Fibroblast of lung (primary cell): ENCODE data around the gene OIP5.

ENCODE experiments used
- EZH2 ChIP-seq: IDR thresholded peaks from 2 replicates; pipeline ENCODE4 v1.5.1; 2012; ENCODE audit warnings: low read length, control low read depth, mild to moderate bottlenecking; ENCODE audit errors: missing control alignments
- TF ChIP-seq, protein P1 (sequence below), 2 donors: IDR thresholded peaks in 1 of 2; conservative IDR thresholded peaks in 1 of 2; 1 replicate in 1 of 2; 2 replicates in 1 of 2; pipeline ENCODE4 v1.5.1; 2011 to 2012; ENCODE audit warnings: low read length in 2 of 2, control low read depth in 1 of 2, inconsistent platforms in 1 of 2, low read depth in 1 of 2, mild to moderate bottlenecking in 1 of 2

DNA sequence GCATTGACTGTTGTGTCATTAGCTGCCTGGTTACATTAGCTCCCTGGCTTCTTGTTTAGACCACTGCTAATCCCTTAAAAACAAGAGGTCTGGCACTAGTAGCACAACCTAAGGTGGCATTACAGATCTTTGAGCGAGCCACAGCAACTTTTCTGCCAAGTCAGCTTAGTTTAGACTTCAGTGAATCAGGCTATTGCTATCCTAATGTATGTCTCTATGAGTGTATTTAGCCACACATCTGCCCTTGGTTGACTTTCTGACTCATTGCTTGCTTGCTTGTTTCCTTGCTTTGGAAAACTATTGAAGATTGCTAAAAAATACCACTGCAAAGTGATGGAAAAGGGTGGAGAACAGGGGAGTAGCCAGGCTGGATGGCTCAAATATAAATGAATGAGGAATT lies 51.2 kb downstream of the OIP5 start:
- TF ChIP-seq, protein P1, sequence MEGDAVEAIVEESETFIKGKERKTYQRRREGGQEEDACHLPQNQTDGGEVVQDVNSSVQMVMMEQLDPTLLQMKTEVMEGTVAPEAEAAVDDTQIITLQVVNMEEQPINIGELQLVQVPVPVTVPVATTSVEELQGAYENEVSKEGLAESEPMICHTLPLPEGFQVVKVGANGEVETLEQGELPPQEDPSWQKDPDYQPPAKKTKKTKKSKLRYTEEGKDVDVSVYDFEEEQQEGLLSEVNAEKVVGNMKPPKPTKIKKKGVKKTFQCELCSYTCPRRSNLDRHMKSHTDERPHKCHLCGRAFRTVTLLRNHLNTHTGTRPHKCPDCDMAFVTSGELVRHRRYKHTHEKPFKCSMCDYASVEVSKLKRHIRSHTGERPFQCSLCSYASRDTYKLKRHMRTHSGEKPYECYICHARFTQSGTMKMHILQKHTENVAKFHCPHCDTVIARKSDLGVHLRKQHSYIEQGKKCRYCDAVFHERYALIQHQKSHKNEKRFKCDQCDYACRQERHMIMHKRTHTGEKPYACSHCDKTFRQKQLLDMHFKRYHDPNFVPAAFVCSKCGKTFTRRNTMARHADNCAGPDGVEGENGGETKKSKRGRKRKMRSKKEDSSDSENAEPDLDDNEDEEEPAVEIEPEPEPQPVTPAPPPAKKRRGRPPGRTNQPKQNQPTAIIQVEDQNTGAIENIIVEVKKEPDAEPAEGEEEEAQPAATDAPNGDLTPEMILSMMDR (conservative IDR thresholded peaks at IDR 0.05 in 1 of 2, IDR thresholded peaks at IDR 0.05 in 1 of 2; ENCODE audit: low read depth in 1 of 2, low read length in 2 of 2) = no peak
- TF ChIP-seq EZH2 = no peak
